SU-DHL-6 (cell line): ENCODE data around the gene ZNF516.

Source experiments
- H2AFZ ChIP-seq: fragments of 200-600 bp; sonication (generic); 2 replicates; pipeline ENCODE4 v1.6.1; 2014; ENCODE audit warnings: low read depth, mild to moderate bottlenecking, moderate library complexity, mixed read lengths, antibody characterized with exemption, low read length; ENCODE audit not compliant: severe bottlenecking
- H3F3A ChIP-seq: fragments of 200-600 bp; shearing (Covaris generic); 2 replicates; pipeline ENCODE4 v1.6.0; 2016; ENCODE audit warnings: antibody characterized with exemption, mild to moderate bottlenecking; ENCODE audit not compliant: insufficient read depth
- H3K27ac ChIP-seq: fragments of 200-600 bp; sonication (generic); 2 replicates; pipeline ENCODE4 v1.5.1; 2016; ENCODE audit warnings: low read depth, mild to moderate bottlenecking, low read length, moderate library complexity, mixed read lengths
- H3K27me3 ChIP-seq: fragments of 200-600 bp; sonication (generic), shearing (Covaris generic); 2 replicates; pipeline ENCODE4 v1.6.0; 2014; ENCODE audit warnings: mild to moderate bottlenecking, low read length
- H3K36me3 ChIP-seq: fragments of 200-600 bp; sonication (generic); 2 replicates; pipeline ENCODE4 v1.6.1; 2014; ENCODE audit warnings: mild to moderate bottlenecking, low read length, mixed read lengths
- H3K4me2 ChIP-seq: fragments of 300-600, 200-600 bp; shearing (Covaris generic), sonication (generic); 2 replicates; pipeline ENCODE4 v1.6.0; 2014; ENCODE audit warnings: low read length, low read depth, mild to moderate bottlenecking; ENCODE audit not compliant: poor library complexity, severe bottlenecking
- H3K4me3 ChIP-seq: fragments of 200-600 bp; sonication (generic); 2 replicates; pipeline ENCODE4 v1.5.1; 2014; ENCODE audit warnings: antibody characterized with exemption, low read length, mild to moderate bottlenecking, mixed read lengths; ENCODE audit not compliant: insufficient read depth, poor library complexity, severe bottlenecking
- H3K79me2 ChIP-seq: fragments of 200-600 bp; sonication (generic); 2 replicates; pipeline ENCODE4 v1.6.1; 2014; ENCODE audit warnings: mild to moderate bottlenecking, low read length, moderate library complexity; ENCODE audit not compliant: insufficient read depth
- H3K9ac ChIP-seq: fragments of 200-600 bp; sonication (generic); 2 replicates; pipeline ENCODE4 v1.7.0; 2014; ENCODE audit warnings: mild to moderate bottlenecking, low read length
- H3K9me2 ChIP-seq: fragments of 200-600 bp; sonication (generic); replicated peaks from 2 replicates; pipeline ENCODE4 v1.6.1; 2014; ENCODE audit warnings: low read length; ENCODE audit not compliant: insufficient read depth
- H3K9me3 ChIP-seq: fragments of 200-600 bp; sonication (generic); 2 replicates; pipeline ENCODE4 v1.6.1; 2014; ENCODE audit warnings: low read length, mixed read lengths; ENCODE audit not compliant: insufficient read depth
- H4K20me1 ChIP-seq: fragments of 200-600 bp; sonication (generic); 2 replicates; pipeline ENCODE4 v1.6.1; 2014; ENCODE audit warnings: low read depth, mild to moderate bottlenecking, antibody characterized with exemption, low read length, moderate library complexity, mixed read lengths
- CTCF ChIP-seq: fragments of 200-600 bp; sonication (generic); IDR thresholded peaks from one replicate; pipeline ENCODE4 v1.5.1; 2017; ENCODE audit warnings: antibody characterized with exemption, mild to moderate bottlenecking, low read length, moderate library complexity; ENCODE audit not compliant: insufficient read depth, poor library complexity, severe bottlenecking
- EZH2phosphoT487 ChIP-seq: fragments of 200-600 bp; sonication (generic), shearing (Covaris generic); conservative IDR thresholded peaks from 2 replicates; pipeline ENCODE4 v1.6.1; 2018; ENCODE audit warnings: mild to moderate bottlenecking, antibody characterized with exemption, low read length, moderate library complexity, mixed read lengths

Gene ZNF516

GRCh38 chr18:76482971-76483691, 11.9 kb downstream of the ZNF516 start:
- TF ChIP-seq EZH2phosphoT487 (no peak), CTCF (no peak)
- H3K4me3 ChIP-seq = no peak overlapping the region
- no peak overlapping the region for H3K27ac ChIP-seq
- no peaks in the 10 kb centered on the region for H3K27me3 ChIP-seq
- H3K4me2 ChIP-seq = no peak overlapping the region
- H2AFZ ChIP-seq = no peak overlapping the region
- no peaks in the 10 kb centered on the region for H3K9me2 ChIP-seq
- H3K9ac ChIP-seq = no peak overlapping the region
- H3F3A ChIP-seq = peaks cover 5% of the 10 kb centered on the region; the same call in 1 of the 2 replicates
- no peaks in the 10 kb centered on the region for H3K36me3 ChIP-seq
- H4K20me1 ChIP-seq = peaks cover 48% of the 10 kb centered on the region
- H3K79me2 ChIP-seq = peaks cover 94% of the 10 kb centered on the region
- no peaks in the 10 kb centered on the region for H3K9me3 ChIP-seq

- Histone ChIP-seq H3F3A (peaks cover 5% of the 10 kb centered on the region; the same call in 1 of the 2 replicates), H4K20me1 (peaks cover 48% of the 10 kb centered on the region), H3K27ac (no peak overlapping the region), H3K79me2 (peaks cover 94% of the 10 kb centered on the region), H3K4me2 (no peak overlapping the region), H3K27me3 (no peaks in the 10 kb centered on the region), H3K36me3 (no peaks in the 10 kb centered on the region), H3K9me3 (no peaks in the 10 kb centered on the region), H3K4me3 (no peak overlapping the region), H3K9ac (no peak overlapping the region), H2AFZ (no peak overlapping the region), H3K9me2 (no peaks in the 10 kb centered on the region)
- no peak for TF ChIP-seq EZH2phosphoT487
- no peak for TF ChIP-seq CTCF
Measured at GRCh38 chr18:76482267-76482666, 12.8 kb downstream of the ZNF516 start.

- no peak overlapping the region for H3K9ac ChIP-seq
- peaks cover 44% of the 10 kb centered on the region for H4K20me1 ChIP-seq
- H3K9me2 ChIP-seq = no peaks in the 10 kb centered on the region
- no peak overlapping the region for H2AFZ ChIP-seq
- H3K9me3 ChIP-seq = no peaks in the 10 kb centered on the region
- peaks cover 5% of the 10 kb centered on the region; the same call in 1 of the 2 replicates for H3F3A ChIP-seq
- H3K4me2 ChIP-seq = no peak overlapping the region
- H3K4me3 ChIP-seq = no peak overlapping the region
- no peak overlapping the region for H3K27ac ChIP-seq
- H3K79me2 ChIP-seq = peaks cover 94% of the 10 kb centered on the region
- TF ChIP-seq EZH2phosphoT487 (no peak), CTCF (no peak)
- no peaks in the 10 kb centered on the region for H3K36me3 ChIP-seq
- no peaks in the 10 kb centered on the region for H3K27me3 ChIP-seq
Measured at GRCh38 chr18:76480913-76481312, 14.1 kb downstream of the ZNF516 start.
